HepG2 (cell line): ENCODE results near the gene UBE2N. TPM values are rescaled to one million over a fixed set of nuclear protein-coding genes. Genes with fewer than 3 reads are reported as not detected.

Experiments
- PPARG ChIP-seq: conservative IDR thresholded peaks from 2 replicates; pipeline ENCODE4 v1.6.1; 2016; ENCODE audit warnings: missing biosample characterization, missing genetic modification reagents
- RFX5 ChIP-seq: IDR thresholded peaks from 2 replicates; pipeline ENCODE4 v1.6.1; 2011; ENCODE audit warnings: low read depth, low read length, improper control_type of control experiment
- TFDP1 ChIP-seq: IDR thresholded peaks from 2 replicates; pipeline ENCODE4 v1.6.1; 2016; ENCODE audit warnings: missing compliant biosample characterization, missing genetic modification reagents, borderline replicate concordance
- ZKSCAN8 ChIP-seq: IDR thresholded peaks from 2 replicates; pipeline ENCODE4 v1.6.1; 2016; ENCODE audit warnings: borderline replicate concordance, missing genetic modification reagents, missing compliant biosample characterization
- ZNF280B ChIP-seq: sonication (generic); formaldehyde crosslinking; IDR thresholded peaks from 2 replicates; pipeline ENCODE4 v1.5.0; 2020; ENCODE audit warnings: missing genetic modification reagents, mild to moderate bottlenecking, borderline replicate concordance
- ZNF614 ChIP-seq: IDR thresholded peaks from 2 replicates; pipeline ENCODE4 v1.6.1; 2018; ENCODE audit warnings: missing biosample characterization, missing genetic modification reagents, inconsistent platforms, borderline replicate concordance
- ZNF615 ChIP-seq: sonication (generic); formaldehyde crosslinking; IDR thresholded peaks from 2 replicates; pipeline ENCODE4 v1.5.0; 2020; ENCODE audit warnings: mild to moderate bottlenecking, missing genetic modification reagents, borderline replicate concordance
- polyA plus RNA-seq, 8 experiments: library from polyadenylated mRNA; depleted of rRNA in 3 of 8; stranded (reverse) in 7 of 8; unstranded in 1 of 8; fragments of >200 nt; fragmentation: Illumina TruSeq in 4 of 8; extraction: Trizol in 4 of 8; gene quantifications; 2 replicates each; pipeline versions ENCODE4 v1.2.1 to v1.2.3, GENCODE V29; 2011 to 2016; ENCODE audit warnings: low read depth in 4 of 8, missing spikeins in 1 of 8, mixed read lengths in 1 of 8; ENCODE audit not compliant: insufficient read depth in 1 of 8
- total RNA-seq, 5 experiments: library from RNA; depleted of rRNA; stranded (reverse); fragments of >200 nt; fragmentation: Illumina TruSeq; extraction: Trizol; gene quantifications; 2 replicates each; pipeline ENCODE4 v1.2.3, GENCODE V29; 2016; ENCODE audit warnings: low read depth in 1 of 5
- TF ChIP-seq, protein P1 (sequence below): sonication (generic); formaldehyde crosslinking; IDR thresholded peaks from 2 replicates; pipeline ENCODE4 v1.4.0; 2020; ENCODE audit warnings: mild to moderate bottlenecking, missing genetic modification reagents
- TF ChIP-seq, protein P2 (sequence below): sonication (generic); formaldehyde crosslinking; IDR thresholded peaks from 2 replicates; pipeline ENCODE4 v1.8.0; 2022; ENCODE audit warnings: missing genetic modification reagents, mild to moderate bottlenecking, inconsistent platforms, borderline replicate concordance
- TF ChIP-seq, protein P3 (sequence below): sonication (generic); formaldehyde crosslinking; IDR thresholded peaks from 2 replicates; pipeline ENCODE4 v1.4.0; 2020; ENCODE audit warnings: missing genetic modification reagents

Gene UBE2N
- total and polyA plus RNA-seq, 2 of the 13 experiments (the other 11 are each of a cell fraction or from before 2014, with no cell fraction given): 188 to 197 TPM

DNA sequence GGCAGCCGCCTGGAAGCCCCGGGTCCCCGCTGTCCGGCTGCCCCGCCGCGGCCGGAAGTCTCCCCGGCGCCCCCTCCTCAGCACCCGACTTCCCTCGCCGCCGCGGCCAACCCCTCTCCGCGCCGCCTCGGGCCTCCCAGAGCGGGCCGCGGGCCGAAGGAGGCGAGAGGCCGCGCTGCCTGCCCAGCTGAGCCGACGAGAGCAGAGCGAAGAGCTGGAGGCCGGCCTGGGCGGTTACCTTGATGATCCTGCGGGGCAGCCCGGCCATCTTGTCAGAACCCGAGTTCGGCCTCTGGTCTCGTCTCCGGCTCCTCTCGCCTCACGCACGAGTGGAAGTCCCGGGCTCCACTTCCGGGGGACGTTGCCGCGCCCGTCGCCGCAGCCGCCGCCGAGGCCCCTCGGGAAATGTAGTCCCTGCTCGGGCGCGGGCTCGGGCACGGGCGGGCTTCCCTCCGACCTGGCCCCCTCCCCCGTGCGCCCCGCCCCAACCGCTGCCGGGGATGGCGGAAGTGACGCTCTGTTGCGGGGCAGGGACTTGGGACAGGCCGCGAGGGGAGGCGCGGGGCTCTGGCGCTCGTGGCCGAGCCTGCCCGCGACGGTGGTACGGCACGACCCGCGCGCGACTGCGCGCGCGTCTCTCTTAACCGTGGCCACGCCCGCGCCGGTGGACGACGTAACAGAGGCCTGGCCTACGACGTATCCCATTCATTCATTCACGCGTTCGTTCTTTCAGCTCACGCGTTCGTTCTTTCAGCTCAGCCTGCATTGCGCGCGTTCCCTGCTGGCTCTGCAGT, at the start of gene UBE2N (continued):
- peak; percentile 81; the same call in 1 of the 2 replicates for TF ChIP-seq TFDP1 (CRISPR knock-in tag)
- peak; percentile 70; the same call in 1 of the 2 replicates for TF ChIP-seq ZKSCAN8
- TF ChIP-seq RFX5: peak; percentile 90
- TF ChIP-seq, protein P1, sequence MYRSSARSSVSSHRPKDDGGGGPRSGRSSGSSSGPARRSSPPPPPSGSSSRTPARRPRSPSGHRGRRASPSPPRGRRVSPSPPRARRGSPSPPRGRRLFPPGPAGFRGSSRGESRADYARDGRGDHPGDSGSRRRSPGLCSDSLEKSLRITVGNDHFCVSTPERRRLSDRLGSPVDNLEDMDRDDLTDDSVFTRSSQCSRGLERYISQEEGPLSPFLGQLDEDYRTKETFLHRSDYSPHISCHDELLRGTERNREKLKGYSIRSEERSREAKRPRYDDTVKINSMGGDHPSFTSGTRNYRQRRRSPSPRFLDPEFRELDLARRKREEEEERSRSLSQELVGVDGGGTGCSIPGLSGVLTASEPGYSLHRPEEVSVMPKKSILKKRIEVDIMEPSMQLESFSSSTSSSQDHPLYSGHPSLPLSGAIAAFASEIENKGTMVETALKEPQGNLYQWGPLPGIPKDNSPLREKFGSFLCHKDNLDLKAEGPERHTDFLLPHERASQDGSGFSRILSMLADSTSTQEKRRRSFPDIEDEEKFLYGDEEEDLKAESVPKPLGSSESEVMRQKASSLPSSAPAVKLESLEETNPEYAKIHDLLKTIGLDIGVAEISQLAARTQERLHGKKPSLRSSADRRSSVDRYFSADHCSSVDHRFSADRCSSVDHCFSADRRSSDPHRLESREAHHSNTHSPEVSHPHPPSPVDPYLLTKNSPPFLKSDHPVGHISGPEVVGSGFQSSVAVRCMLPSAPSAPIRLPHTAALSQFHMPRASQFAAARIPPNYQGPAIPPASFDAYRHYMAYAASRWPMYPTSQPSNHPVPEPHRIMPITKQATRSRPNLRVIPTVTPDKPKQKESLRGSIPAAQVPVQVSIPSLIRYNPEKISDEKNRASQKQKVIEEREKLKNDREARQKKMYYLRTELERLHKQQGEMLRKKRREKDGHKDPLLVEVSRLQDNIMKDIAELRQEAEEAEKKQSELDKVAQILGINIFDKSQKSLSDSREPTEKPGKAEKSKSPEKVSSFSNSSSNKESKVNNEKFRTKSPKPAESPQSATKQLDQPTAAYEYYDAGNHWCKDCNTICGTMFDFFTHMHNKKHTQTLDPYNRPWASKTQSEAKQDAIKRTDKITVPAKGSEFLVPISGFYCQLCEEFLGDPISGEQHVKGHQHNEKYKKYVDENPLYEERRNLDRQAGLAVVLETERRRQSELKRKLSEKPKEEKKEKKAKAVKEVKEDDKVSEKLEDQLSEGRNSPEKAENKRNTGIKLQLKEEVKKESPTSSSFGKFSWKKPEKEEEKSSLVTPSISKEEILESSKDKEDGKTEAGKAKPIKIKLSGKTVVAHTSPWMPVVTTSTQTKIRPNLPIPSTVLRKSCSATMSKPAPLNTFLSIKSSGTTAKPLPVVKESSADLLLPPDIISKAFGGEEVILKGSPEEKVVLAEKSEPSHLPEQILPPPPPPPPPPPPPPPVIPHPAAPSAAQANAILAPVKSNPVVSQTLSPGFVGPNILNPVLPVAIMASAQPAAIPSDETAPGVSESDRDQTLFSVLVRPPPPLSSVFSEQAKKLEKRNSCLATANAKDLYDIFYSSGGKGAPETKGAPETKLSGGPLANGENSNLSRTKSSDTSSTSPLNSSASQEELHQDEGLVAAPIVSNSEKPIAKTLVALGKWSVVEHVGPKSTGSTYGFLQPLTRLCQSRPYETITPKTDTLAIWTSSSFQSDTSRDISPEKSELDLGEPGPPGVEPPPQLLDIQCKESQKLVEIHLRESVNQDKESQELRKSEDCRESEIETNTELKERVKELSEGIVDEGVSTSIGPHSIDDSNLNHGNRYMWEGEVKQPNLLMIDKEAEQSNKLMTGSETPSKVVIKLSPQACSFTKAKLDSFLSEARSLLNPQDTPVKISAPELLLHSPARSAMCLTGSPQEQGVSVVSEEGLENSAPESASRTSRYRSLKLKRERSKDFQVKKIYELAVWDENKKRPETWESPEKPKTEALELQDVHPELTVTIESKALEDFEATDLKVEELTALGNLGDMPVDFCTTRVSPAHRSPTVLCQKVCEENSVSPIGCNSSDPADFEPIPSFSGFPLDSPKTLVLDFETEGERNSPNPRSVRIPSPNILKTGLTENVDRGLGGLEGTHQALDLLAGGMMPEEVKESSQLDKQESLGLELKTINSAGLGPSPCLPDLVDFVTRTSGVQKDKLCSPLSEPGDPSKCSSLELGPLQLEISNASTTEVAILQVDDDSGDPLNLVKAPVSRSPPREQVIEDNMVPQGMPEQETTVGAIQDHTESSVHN (CRISPR knock-in tag): 0 out of 2 replicates have a peak, but pooled peaks have one; percentile 20
- TF ChIP-seq ZNF615 (CRISPR knock-in tag): 0 out of 2 replicates have a peak, but pooled peaks have one; percentile 16
- peak; percentile 21; the same call in 1 of the 2 replicates for TF ChIP-seq PPARG (CRISPR knock-in tag)
- TF ChIP-seq, protein P2, sequence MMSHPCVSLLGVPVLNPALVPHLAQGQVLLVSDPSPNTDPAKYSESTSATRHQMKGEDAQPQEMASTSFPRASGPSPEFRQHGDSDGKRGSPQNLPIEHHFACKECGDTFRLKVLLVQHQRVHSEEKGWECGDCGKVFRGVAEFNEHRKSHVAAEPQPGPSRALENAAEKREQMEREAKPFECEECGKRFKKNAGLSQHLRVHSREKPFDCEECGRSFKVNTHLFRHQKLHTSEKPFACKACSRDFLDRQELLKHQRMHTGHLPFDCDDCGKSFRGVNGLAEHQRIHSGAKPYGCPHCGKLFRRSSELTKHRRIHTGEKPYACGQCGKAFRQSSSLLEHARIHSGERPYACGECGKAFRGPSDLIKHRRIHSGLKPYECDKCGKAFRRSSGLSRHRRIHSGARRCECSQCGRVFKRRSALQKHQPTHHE (CRISPR knock-in tag): peak; percentile 93; the same call in 1 of the 2 replicates
- TF ChIP-seq, protein P3, sequence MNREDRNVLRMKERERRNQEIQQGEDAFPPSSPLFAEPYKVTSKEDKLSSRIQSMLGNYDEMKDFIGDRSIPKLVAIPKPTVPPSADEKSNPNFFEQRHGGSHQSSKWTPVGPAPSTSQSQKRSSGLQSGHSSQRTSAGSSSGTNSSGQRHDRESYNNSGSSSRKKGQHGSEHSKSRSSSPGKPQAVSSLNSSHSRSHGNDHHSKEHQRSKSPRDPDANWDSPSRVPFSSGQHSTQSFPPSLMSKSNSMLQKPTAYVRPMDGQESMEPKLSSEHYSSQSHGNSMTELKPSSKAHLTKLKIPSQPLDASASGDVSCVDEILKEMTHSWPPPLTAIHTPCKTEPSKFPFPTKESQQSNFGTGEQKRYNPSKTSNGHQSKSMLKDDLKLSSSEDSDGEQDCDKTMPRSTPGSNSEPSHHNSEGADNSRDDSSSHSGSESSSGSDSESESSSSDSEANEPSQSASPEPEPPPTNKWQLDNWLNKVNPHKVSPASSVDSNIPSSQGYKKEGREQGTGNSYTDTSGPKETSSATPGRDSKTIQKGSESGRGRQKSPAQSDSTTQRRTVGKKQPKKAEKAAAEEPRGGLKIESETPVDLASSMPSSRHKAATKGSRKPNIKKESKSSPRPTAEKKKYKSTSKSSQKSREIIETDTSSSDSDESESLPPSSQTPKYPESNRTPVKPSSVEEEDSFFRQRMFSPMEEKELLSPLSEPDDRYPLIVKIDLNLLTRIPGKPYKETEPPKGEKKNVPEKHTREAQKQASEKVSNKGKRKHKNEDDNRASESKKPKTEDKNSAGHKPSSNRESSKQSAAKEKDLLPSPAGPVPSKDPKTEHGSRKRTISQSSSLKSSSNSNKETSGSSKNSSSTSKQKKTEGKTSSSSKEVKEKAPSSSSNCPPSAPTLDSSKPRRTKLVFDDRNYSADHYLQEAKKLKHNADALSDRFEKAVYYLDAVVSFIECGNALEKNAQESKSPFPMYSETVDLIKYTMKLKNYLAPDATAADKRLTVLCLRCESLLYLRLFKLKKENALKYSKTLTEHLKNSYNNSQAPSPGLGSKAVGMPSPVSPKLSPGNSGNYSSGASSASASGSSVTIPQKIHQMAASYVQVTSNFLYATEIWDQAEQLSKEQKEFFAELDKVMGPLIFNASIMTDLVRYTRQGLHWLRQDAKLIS (CRISPR knock-in tag): 0 out of 2 replicates have a peak, but pooled peaks have one; percentile 54
- TF ChIP-seq ZNF614: peak; percentile 37; the same call in 1 of the 2 replicates
- peak; percentile 90; the same call in 1 of the 2 replicates for TF ChIP-seq ZNF280B (CRISPR knock-in tag)
